HEK293T (cell line): Measurements from ENCODE around the gene CADPS.

Experiments
- ARNT ChIP-seq: fragments of 450-650 bp; IDR thresholded peaks from 2 replicates; pipeline ENCODE4 v1.6.1; 2017; ENCODE audit warnings: mild to moderate bottlenecking
- BHLHE40 ChIP-seq: fragments of 450-650 bp; IDR thresholded peaks from 2 replicates; pipeline ENCODE4 v1.6.1; 2016; ENCODE audit warnings: mild to moderate bottlenecking, moderate library complexity, borderline replicate concordance
- CTBP1 ChIP-seq: fragments of 450-650 bp; IDR thresholded peaks from 2 replicates; pipeline ENCODE4 v1.6.1; 2016; ENCODE audit warnings: borderline replicate concordance
- ELF4 ChIP-seq: fragments of 450-650 bp; IDR thresholded peaks from 2 replicates; pipeline ENCODE4 v1.6.1; 2017; ENCODE audit warnings: antibody characterized with exemption
- FOXM1 ChIP-seq: fragments of 450-650 bp; IDR thresholded peaks from 2 replicates; pipeline ENCODE4 v1.6.1; 2017; ENCODE audit warnings: mild to moderate bottlenecking, borderline replicate concordance
- HDGF ChIP-seq: fragments of 450-650 bp; IDR thresholded peaks from 2 replicates; pipeline ENCODE4 v1.6.1; 2017; ENCODE audit warnings: antibody characterized with exemption, borderline replicate concordance
- L3MBTL2 ChIP-seq: fragments of 450-650 bp; conservative IDR thresholded peaks from 2 replicates; pipeline ENCODE4 v1.6.1; 2016; ENCODE audit warnings: mild to moderate bottlenecking
- NFRKB ChIP-seq: fragments of 450-650 bp; IDR thresholded peaks from 2 replicates; pipeline ENCODE4 v1.6.1; 2016; ENCODE audit warnings: mild to moderate bottlenecking, moderate library complexity
- SP1 ChIP-seq: fragments of 450-650 bp; IDR thresholded peaks from 2 replicates; pipeline ENCODE4 v1.6.1; 2017
- TARDBP ChIP-seq: fragments of 450-650 bp; IDR thresholded peaks from 2 replicates; pipeline ENCODE4 v1.6.1; 2016
- ZNF384 ChIP-seq: fragments of 450-650 bp; IDR thresholded peaks from 2 replicates; pipeline ENCODE4 v1.6.1; 2016
- TF ChIP-seq, protein P1 (sequence below): fragments of 450-650 bp; IDR thresholded peaks from 2 replicates; pipeline ENCODE4 v1.6.1; 2016

DNA sequence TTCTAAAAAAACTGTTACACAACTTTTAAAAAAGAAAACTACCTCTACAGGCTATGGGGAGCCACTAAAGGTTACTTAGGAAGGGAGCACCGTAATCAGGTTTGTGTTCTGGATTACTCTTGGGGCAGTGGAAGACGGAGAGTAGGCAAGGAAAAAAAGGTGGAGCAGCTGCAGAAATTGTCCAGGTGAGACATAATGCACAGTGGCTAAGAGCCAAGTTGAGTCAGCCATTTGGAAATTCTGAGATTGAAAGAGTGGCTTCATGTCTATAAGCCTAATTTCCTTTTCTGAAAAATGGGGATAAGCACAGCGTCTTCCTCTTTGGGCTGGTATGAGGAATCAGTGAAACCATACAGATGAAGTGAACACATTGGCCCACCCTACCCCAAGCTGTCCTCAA lies 195.2 kb downstream of the CADPS start:
- TF ChIP-seq HDGF, result no peak
- TF ChIP-seq BHLHE40, result no peak
- no peak for TF ChIP-seq TARDBP
- no peak for TF ChIP-seq ELF4
- TF ChIP-seq L3MBTL2, result no peak
- TF ChIP-seq ARNT, result no peak
- no peak for TF ChIP-seq SP1
- TF ChIP-seq, protein P1, sequence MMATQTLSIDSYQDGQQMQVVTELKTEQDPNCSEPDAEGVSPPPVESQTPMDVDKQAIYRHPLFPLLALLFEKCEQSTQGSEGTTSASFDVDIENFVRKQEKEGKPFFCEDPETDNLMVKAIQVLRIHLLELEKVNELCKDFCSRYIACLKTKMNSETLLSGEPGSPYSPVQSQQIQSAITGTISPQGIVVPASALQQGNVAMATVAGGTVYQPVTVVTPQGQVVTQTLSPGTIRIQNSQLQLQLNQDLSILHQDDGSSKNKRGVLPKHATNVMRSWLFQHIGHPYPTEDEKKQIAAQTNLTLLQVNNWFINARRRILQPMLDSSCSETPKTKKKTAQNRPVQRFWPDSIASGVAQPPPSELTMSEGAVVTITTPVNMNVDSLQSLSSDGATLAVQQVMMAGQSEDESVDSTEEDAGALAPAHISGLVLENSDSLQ, result no peak
- TF ChIP-seq NFRKB, result no peak
- TF ChIP-seq FOXM1, result no peak
- no peak for TF ChIP-seq CTBP1
- TF ChIP-seq ZNF384, result no peak
